ENCODE measurements around the gene ARL13B. TPM values are rescaled to one million over a fixed set of nuclear protein-coding genes. Genes with fewer than 3 reads are reported as not detected.

The ARL13B gene
- total and polyA plus RNA-seq, 2 of the 8 experiments (the other 6 are each of a cell fraction or from before 2014, with no cell fraction given), result 1.5 to 12.7 TPM

GRCh38 chr3:94062513-94063404, 82.8 kb downstream of the ARL13B start, which contains the start of the genes DHFR2 and NSUN3:
Gene DHFR2 (minus strand): TSS chr3:94062916. CDS start chr3:94061511, 1,405 bp downstream.
Gene NSUN3 (plus strand): TSS chr3:94063061. CDS start chr3:94063127, 66 bp downstream.
- H2BK15ac ChIP-seq (ENCODE audit: low read length), result no peak within 1 kb of the TSS
- WGBS, 2 experiments (ENCODE audit: extremely low coverage in 1 of 2, insufficient coverage in 1 of 2, insufficient read length in 1 of 2, insufficient replicate concordance in 2 of 2, low coverage in 1 of 2, low lambda C conversion rate in 2 of 2, missing lambda C conversion rate in 1 of 2), result 2% methylated on average over 52 of the region's 52 CpGs; no CpG with 5 or more reads in 1 of the 2 experiments
- POLR2A ChIA-PET (ENCODE audit: partially characterized antibody), result interaction anchor here (1.0 to 2.0 kb wide), 8 partner anchors 12 to 90 kb away, joined by 3 to 6 read pairs (median 4); partner anchors contain the start of gene ARL13B
- peak within 1 kb of the TSS; percentile 93 for H3K27ac ChIP-seq (ENCODE audit: low read depth, low read length)
- H3K4me3 ChIP-seq (ENCODE audit: extremely low read depth in 1 of 4, insufficient read depth in 2 of 4, low read depth in 3 of 4, low read length in 4 of 4), result peak within 1 kb of the TSS; percentile 80 to 89 (median 82)
- H3K14ac ChIP-seq (ENCODE audit: insufficient read length), result no peak within 1 kb of the TSS
- DNase-seq (ENCODE audit: low read depth in 1 of 2, low spot score in 2 of 2) (peak; percentile 83 to 87), FAIRE-seq (peak; percentile 70)
- no peaks in the 10 kb centered on the region for H4K20me1 ChIP-seq (replicated peaks in 1 of 2; ENCODE audit: control insufficient read depth in 1 of 2, insufficient read depth in 2 of 2, low read length in 2 of 2)
- peak within 1 kb of the TSS; percentile 89 for H2BK5ac ChIP-seq (ENCODE audit: low read depth, low read length)
- peak within 1 kb of the TSS; percentile 93 for H2AFZ ChIP-seq (ENCODE audit: low read length)
- H4K8ac ChIP-seq (ENCODE audit: extremely low read depth, insufficient read depth, low read length), result peak within 1 kb of the TSS; percentile 94; the same call in 1 of the 2 replicates
- no peak within 1 kb of the TSS for H3K23ac ChIP-seq (ENCODE audit: insufficient read length)
- peak within 1 kb of the TSS; percentile 28 for H3K4ac ChIP-seq (replicated peaks; ENCODE audit: insufficient read length, low read depth, low read length)
- no peak within 1 kb of the TSS for H2BK12ac ChIP-seq (ENCODE audit: low read depth, low read length)
- no peaks in the 10 kb centered on the region; the same call in 1 of the 2 replicates for H3K79me1 ChIP-seq (ENCODE audit: low read depth, low read length)
- peaks cover 0 to 4% of the 10 kb centered on the region in 2 experiments; a peak in 1 of 4 replicates for H3K79me2 ChIP-seq (ENCODE audit: control insufficient read depth in 1 of 2, insufficient read depth in 2 of 2, low read length in 2 of 2)
- no peaks in the 10 kb centered on the region for H3K27me3 ChIP-seq (replicated peaks in 1 of 4; ENCODE audit: control insufficient read depth in 3 of 4, extremely low read depth in 1 of 4, insufficient read depth in 3 of 4, low read length in 3 of 4)
- H2AK5ac ChIP-seq (ENCODE audit: low read depth, low read length), result no peak within 1 kb of the TSS
- H4K5ac ChIP-seq (ENCODE audit: insufficient read length, low read depth, low read length), result peak within 1 kb of the TSS; percentile 71
- H3K9ac ChIP-seq (replicated peaks in 1 of 4; ENCODE audit: extremely low read depth in 1 of 4, low read depth in 3 of 4, low read length in 3 of 4), result peak within 1 kb of the TSS; percentile 75 to 95 (median 93)
- H3K4me2 ChIP-seq (ENCODE audit: insufficient read depth in 1 of 2, low read depth in 2 of 2, low read length in 2 of 2), result peak within 1 kb of the TSS; percentile 75 to 90
- H3K23me2 ChIP-seq (ENCODE audit: low read depth, low read length), result peaks cover 7% of the 10 kb centered on the region; the same call in 1 of the 2 replicates
- CTCF ChIA-PET (ENCODE audit: partially characterized antibody), result interaction anchor here (0.6 to 2.6 kb wide), 4 partner anchors 9 to 58 kb away, joined by 3 to 11 read pairs (median 4); no protein-coding TSS in a partner anchor
- peaks cover 0 to 2% (median 0%) of the 10 kb centered on the region in 4 experiments; a peak in 2 of 7 replicates for H3K4me1 ChIP-seq (replicated peaks in 1 of 4; ENCODE audit: control insufficient read depth in 3 of 4, insufficient read depth in 4 of 4, low read length in 3 of 4)
- no peaks in the 10 kb centered on the region; a peak in 1 of 4 replicates for H3K9me3 ChIP-seq (ENCODE audit: insufficient read depth in 2 of 2, low read depth in 1 of 2, low read length in 1 of 2)
- H2BK20ac ChIP-seq (ENCODE audit: low read length), result no peak within 1 kb of the TSS
- H3K56ac ChIP-seq (replicated peaks; ENCODE audit: insufficient read length, low read depth, low read length), result no peak within 1 kb of the TSS
- no peak within 1 kb of the TSS for H2BK120ac ChIP-seq (replicated peaks; ENCODE audit: low read depth, low read length)
- no peaks in the 10 kb centered on the region; a peak in 1 of 8 replicates for H3K36me3 ChIP-seq (ENCODE audit: control insufficient read depth in 2 of 4, insufficient read depth in 4 of 4, low read length in 3 of 4)
- H3K18ac ChIP-seq (ENCODE audit: extremely low read depth, low read length), result peak within 1 kb of the TSS; percentile 88; the same call in 1 of the 2 replicates
- no peak within 1 kb of the TSS for H4K91ac ChIP-seq (replicated peaks; ENCODE audit: insufficient read length, low read length)
- no peak; the same call in 1 of the 2 replicates for TF ChIP-seq TCF12 (IDR thresholded peaks at IDR 0.05; ENCODE audit: low read depth, low read length)
- TF ChIP-seq SUZ12 (IDR thresholded peaks at IDR 0.05; ENCODE audit: low read length), result no peak
- TF ChIP-seq CTBP2 (IDR thresholded peaks at IDR 0.05; ENCODE audit: borderline replicate concordance, insufficient read depth, insufficient read length, low read length), result no peak
- no peak for TF ChIP-seq TEAD4 (IDR thresholded peaks at IDR 0.05; ENCODE audit: low read depth, low read length)
- TF ChIP-seq ASH2L (IDR thresholded peaks at IDR 0.05; ENCODE audit: low read length), result peak; percentile 90
- TF ChIP-seq GTF2F1 (IDR thresholded peaks at IDR 0.05; ENCODE audit: borderline replicate concordance, low read depth, low read length), result peak; percentile 6; the same call in 1 of the 2 replicates
- no peak for TF ChIP-seq USF2 (IDR thresholded peaks at IDR 0.05; ENCODE audit: low read length)
- TF ChIP-seq EZH2 (IDR thresholded peaks at IDR 0.05; ENCODE audit: low read depth, low read length, severe bottlenecking), result no peak
- no peak for TF ChIP-seq RXRA (IDR thresholded peaks at IDR 0.05; ENCODE audit: insufficient read depth, low read depth, low read length)
